Stimulated activated CD4-positive, alpha-beta T cell treated with anti-CD3 and anti-CD28 coated beads, Interleukin-2, amount 100 ng/mL, for 24 hours (primary cell): Measurements from ENCODE around the gene GSC2.

ENCODE experiments used
- DNase-seq, 2 donors: peaks; one replicate each; pipeline ENCODE4 v3.0.0-alpha.2; 2020

Gene GSC2

GRCh38 chr22:19149991-19150390 is at the start of gene GSC2:
GSC2 (minus strand) TSS chr22:19150292; CDS start chr22:19150283, 9 bp downstream.
- DNase-seq, result no peak

- no peak for DNase-seq
Observed at GRCh38 chr22:19199479-19199878, 49.4 kb upstream of the GSC2 start.

- no peak for DNase-seq
Observed at GRCh38 chr22:19197997-19198865, 48.1 kb upstream of the GSC2 start.

- no peak for DNase-seq
Observed at GRCh38 chr22:19196841-19197612, 46.9 kb upstream of the GSC2 start.

GRCh38 chr22:19195796-19196731 is 46.0 kb upstream of the GSC2 start:
- DNase-seq, result no peak

GRCh38 chr22:19194766-19195536 is 44.9 kb upstream of the GSC2 start:
- no peak for DNase-seq

GRCh38 chr22:19193879-19194278 is 43.8 kb upstream of the GSC2 start:
- no peak for DNase-seq

GRCh38 chr22:19187716-19188563 is 37.8 kb upstream of the GSC2 start:
- no peak for DNase-seq

GRCh38 chr22:19184276-19184997 is 34.3 kb upstream of the GSC2 start:
- DNase-seq, result no peak

- DNase-seq, result no peak
Observed at GRCh38 chr22:19183216-19183615, 33.1 kb upstream of the GSC2 start.

- DNase-seq, result peak in 1 of 2 donors; percentile 48
Observed at GRCh38 chr22:19182472-19183157, 32.5 kb upstream of the GSC2 start.

- DNase-seq, result peak in 1 of 2 donors; percentile 53
Observed at GRCh38 chr22:19181786-19182471, 31.8 kb upstream of the GSC2 start.

- no peak for DNase-seq
Observed at GRCh38 chr22:19180740-19181410, 30.8 kb upstream of the GSC2 start.

GRCh38 chr22:19180234-19180633 is 30.1 kb upstream of the GSC2 start:
- DNase-seq, result no peak

- DNase-seq, result peak in 1 of 2 donors; percentile 49
Observed at GRCh38 chr22:19179497-19180048, 29.5 kb upstream of the GSC2 start.

GRCh38 chr22:19178657-19179496 is 28.8 kb upstream of the GSC2 start, which contains the start of gene SLC25A1:
SLC25A1 (minus strand) TSS chr22:19178736; CDS start chr22:19178673, 63 bp downstream.
- peak; percentile 87 to 96 for DNase-seq
